Measurements from ENCODE around the gene SWI5. TPM values are rescaled to one million over a fixed set of nuclear protein-coding genes. Genes with fewer than 3 reads are reported as not detected.

The SWI5 gene
- total RNA-seq, 2 donors from 2014 or later, result 33.4 to 46.9 TPM

GRCh38 chr9:128231638-128232527 is 44.2 kb upstream of the SWI5 start:
- Histone ChIP-seq H3K9ac (ENCODE audit: extremely low read depth, low read length, poor library complexity, severe bottlenecking) (no peak overlapping the region), H3K27ac (ENCODE audit: low read depth, low read length) (no peak overlapping the region), H3K9me3 (ENCODE audit: control insufficient read depth, low read length) (no peaks in the 10 kb centered on the region), H3K27me3 (ENCODE audit: control insufficient read depth, insufficient read depth, low read length, poor library complexity, severe bottlenecking) (no peaks in the 10 kb centered on the region), H3K4me3 (ENCODE audit: low read length) (no peak overlapping the region), H3K36me3 (ENCODE audit: control insufficient read depth, insufficient read depth, low read length) (peaks cover 8% of the 10 kb centered on the region), H3K4me1 (ENCODE audit: control insufficient read depth, insufficient read depth, low read length) (no peaks in the 10 kb centered on the region)
- H3K4me1 Mint-ChIP-seq, result no peaks in the 10 kb centered on the region
- peaks cover 2% of the 10 kb centered on the region for H3K27me3 Mint-ChIP-seq (ENCODE audit: insufficient read depth)
- WGBS, 2 experiments (ENCODE audit: insufficient coverage in 1 of 2, insufficient read length in 1 of 2), result 86% methylated on average over 14 to 16 of the region's 16 CpGs
- no peak for DNase-seq
- H3K36me3 Mint-ChIP-seq (ENCODE audit: low read depth), result peaks cover 2% of the 10 kb centered on the region
- TF ChIP-seq, protein P1, sequence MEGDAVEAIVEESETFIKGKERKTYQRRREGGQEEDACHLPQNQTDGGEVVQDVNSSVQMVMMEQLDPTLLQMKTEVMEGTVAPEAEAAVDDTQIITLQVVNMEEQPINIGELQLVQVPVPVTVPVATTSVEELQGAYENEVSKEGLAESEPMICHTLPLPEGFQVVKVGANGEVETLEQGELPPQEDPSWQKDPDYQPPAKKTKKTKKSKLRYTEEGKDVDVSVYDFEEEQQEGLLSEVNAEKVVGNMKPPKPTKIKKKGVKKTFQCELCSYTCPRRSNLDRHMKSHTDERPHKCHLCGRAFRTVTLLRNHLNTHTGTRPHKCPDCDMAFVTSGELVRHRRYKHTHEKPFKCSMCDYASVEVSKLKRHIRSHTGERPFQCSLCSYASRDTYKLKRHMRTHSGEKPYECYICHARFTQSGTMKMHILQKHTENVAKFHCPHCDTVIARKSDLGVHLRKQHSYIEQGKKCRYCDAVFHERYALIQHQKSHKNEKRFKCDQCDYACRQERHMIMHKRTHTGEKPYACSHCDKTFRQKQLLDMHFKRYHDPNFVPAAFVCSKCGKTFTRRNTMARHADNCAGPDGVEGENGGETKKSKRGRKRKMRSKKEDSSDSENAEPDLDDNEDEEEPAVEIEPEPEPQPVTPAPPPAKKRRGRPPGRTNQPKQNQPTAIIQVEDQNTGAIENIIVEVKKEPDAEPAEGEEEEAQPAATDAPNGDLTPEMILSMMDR (conservative IDR thresholded peaks at IDR 0.05), result no peak
- H3K27ac Mint-ChIP-seq, result no peak overlapping the region
- H3K4me3 Mint-ChIP-seq, result no peak overlapping the region
- H3K9me3 Mint-ChIP-seq, result no peaks in the 10 kb centered on the region

- Histone ChIP-seq H3K4me3 (ENCODE audit: low read length) (no peak overlapping the region), H3K9ac (ENCODE audit: extremely low read depth, low read length, poor library complexity, severe bottlenecking) (no peak overlapping the region), H3K9me3 (ENCODE audit: control insufficient read depth, low read length) (no peaks in the 10 kb centered on the region), H3K36me3 (ENCODE audit: control insufficient read depth, insufficient read depth, low read length) (peaks cover 10% of the 10 kb centered on the region), H3K4me1 (ENCODE audit: control insufficient read depth, insufficient read depth, low read length) (no peaks in the 10 kb centered on the region), H3K27me3 (ENCODE audit: control insufficient read depth, insufficient read depth, low read length, poor library complexity, severe bottlenecking) (no peaks in the 10 kb centered on the region), H3K27ac (ENCODE audit: low read depth, low read length) (no peak overlapping the region)
- Mint-ChIP-seq H3K4me1 (no peaks in the 10 kb centered on the region), H3K36me3 (ENCODE audit: low read depth) (no peaks in the 10 kb centered on the region), H3K27ac (no peak overlapping the region), H3K4me3 (no peak overlapping the region), H3K9me3 (no peaks in the 10 kb centered on the region), H3K27me3 (ENCODE audit: insufficient read depth) (peaks cover 2% of the 10 kb centered on the region)
- TF ChIP-seq, protein P1 (conservative IDR thresholded peaks at IDR 0.05), result no peak
- 92 to 100% methylated on average over 1 to 22 of the region's 22 CpGs for WGBS, 2 experiments (ENCODE audit: insufficient coverage in 1 of 2, insufficient read length in 1 of 2)
- no peak for DNase-seq
These were observed 43.3 kb upstream of the SWI5 start for GRCh38 chr9:128232528-128233428.

- H3K9ac ChIP-seq (ENCODE audit: extremely low read depth, low read length, poor library complexity, severe bottlenecking), result no peak overlapping the region
- DNase-seq, result no peak
These were observed 42.2 kb upstream of the SWI5 start for GRCh38 chr9:128233817-128234406.

More at GRCh38 chr9:128233817-128234406, 42.2 kb upstream of the SWI5 start:
- 95 to 97% methylated on average over 17 to 28 of the region's 28 CpGs for WGBS, 2 experiments (ENCODE audit: insufficient coverage in 1 of 2, insufficient read length in 1 of 2)
- H3K9me3 Mint-ChIP-seq, result no peaks in the 10 kb centered on the region
- H3K9me3 ChIP-seq (ENCODE audit: control insufficient read depth, low read length), result no peaks in the 10 kb centered on the region
- H3K36me3 ChIP-seq (ENCODE audit: control insufficient read depth, insufficient read depth, low read length), result peaks cover 10% of the 10 kb centered on the region
- no peak overlapping the region for H3K27ac ChIP-seq (ENCODE audit: low read depth, low read length)
- TF ChIP-seq, protein P1 (conservative IDR thresholded peaks at IDR 0.05), result no peak
- peaks cover 2% of the 10 kb centered on the region for H3K27me3 Mint-ChIP-seq (ENCODE audit: insufficient read depth)
- H3K27ac Mint-ChIP-seq, result no peak overlapping the region
- peaks cover 2% of the 10 kb centered on the region for H3K36me3 Mint-ChIP-seq (ENCODE audit: low read depth)
- H3K4me3 ChIP-seq (ENCODE audit: low read length), result no peak overlapping the region
- no peaks in the 10 kb centered on the region for H3K4me1 Mint-ChIP-seq
- no peak overlapping the region for H3K4me3 Mint-ChIP-seq
- no peaks in the 10 kb centered on the region for H3K4me1 ChIP-seq (ENCODE audit: control insufficient read depth, insufficient read depth, low read length)
- H3K27me3 ChIP-seq (ENCODE audit: control insufficient read depth, insufficient read depth, low read length, poor library complexity, severe bottlenecking), result no peaks in the 10 kb centered on the region
